Brain pericyte (primary cell): ENCODE data around the gene CYP46A1.

Source experiments
- DNase-seq: peaks from one replicate; pipeline ENCODE4 v3.0.0-alpha.2; 2012; ENCODE audit warnings: low read depth, low spot score

The CYP46A1 gene

DNA sequence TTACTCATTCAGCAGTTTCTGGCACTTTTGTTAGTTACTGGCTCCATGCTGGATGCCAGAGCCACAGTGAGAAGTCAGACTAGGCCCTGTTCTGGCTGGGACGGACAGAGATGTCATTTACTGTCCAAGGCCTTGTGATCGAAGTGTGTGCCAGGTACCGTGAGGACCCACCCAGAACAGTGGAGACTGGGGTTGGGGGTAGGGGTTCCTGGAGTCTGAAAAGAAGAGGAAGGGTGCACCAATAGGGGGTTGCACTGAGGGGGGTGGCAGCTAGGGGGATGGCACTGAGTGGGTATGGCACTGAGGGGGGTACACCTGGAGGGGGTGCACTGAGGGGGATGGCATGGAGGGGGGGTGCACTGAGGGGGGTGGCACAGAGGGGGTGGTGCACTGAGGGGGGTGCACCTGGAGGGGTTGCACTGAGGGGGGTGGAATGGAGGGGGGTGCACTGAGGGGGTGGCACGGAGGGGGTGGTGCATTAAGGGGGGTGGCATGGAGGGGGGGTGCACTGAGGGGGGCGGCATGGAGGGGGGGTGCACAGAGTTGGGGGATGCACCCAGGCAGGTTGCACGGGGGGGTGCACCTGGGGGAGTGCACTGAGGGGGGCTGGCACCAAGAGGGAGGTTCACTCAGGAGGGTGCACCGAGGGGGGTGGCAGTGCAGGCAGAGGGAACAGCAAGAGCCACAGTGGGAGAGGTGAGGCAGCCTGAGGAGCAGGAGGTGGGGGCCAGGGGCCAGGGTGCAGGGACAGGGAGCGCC, 10.6 kb upstream of the CYP46A1 start:
- DNase-seq = no peak

DNA sequence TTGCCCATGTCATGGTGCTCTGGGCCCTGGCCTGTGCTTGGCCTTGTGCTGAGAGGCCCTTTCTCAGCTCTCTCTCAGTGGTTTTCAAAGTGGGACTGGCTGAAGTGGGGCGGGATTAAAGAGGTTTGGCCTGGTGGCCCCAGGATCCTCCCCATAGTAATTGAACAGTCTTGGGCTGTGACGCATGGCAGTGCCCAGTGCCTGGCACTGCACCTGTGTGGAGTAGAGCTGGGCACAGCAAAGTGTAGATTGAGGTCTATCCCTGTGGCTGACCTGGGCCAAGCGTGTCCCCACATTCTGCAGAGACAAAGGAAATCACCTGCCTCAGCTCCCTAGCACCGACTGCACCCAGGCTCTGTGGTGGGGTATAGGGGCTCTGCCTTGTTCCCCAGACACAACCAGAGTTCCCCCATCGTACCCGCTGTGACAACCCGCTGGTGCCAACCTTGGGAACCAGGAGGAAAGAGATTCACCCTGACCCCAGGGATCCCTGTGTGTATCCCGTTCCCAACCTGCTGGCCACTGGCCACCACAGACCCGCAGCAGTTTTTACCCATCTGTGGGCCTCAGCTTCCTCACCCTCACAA, 9.9 kb upstream of the CYP46A1 start:
- no peak for DNase-seq

DNA sequence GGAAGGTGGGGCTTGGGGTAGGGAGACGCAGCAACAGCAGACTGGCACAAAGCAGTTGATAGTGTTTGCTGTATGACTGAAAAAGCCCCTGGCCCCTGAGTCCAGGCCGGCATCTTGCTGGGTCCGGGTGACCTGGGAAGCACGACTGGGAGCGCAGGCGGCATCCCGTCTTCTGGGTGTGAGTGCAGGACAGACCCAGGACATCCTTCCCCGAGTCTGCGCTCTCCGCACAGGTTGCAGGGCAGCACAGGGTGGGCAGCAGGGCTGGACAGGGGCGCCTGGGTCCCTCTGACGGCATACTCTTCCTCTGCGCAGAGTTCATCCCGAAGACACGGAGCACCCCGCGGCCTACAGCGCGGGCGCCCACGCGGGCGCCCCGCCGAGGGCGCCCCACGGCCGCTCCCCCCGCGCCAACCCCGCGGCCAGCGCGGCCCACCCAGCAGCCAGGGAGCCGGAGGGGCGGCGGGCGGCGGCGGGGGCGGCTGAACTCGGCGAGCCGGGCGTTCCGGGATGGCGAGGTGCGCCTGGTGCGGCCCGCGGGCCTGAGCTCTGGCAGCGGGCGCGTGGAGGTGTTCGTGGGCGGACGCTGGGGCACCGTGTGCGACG, 9.2 kb upstream of the CYP46A1 start:
- no peak for DNase-seq

DNA sequence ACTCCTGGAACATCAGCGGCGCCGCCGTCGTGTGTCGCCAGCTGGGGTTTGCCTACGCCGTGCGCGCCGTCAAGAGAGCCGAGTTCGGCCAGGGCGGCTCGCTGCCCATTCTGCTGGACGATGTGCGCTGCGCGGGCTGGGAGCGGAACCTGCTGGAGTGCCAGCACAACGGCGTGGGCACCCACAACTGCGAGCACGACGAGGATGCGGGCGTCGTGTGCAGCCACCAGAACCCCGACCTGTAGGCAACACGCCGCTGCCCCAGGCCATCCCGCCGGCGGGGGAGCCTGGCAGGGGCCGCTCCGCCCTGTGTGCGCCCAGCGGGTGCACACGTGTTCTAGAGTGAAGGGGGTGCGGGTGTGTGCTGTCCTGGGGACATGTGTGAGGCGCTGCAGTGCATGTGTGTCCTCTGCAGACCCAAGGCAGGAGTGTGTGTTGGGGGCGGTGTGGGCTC, 8.7 kb upstream of the CYP46A1 start:
- no peak for DNase-seq

DNA sequence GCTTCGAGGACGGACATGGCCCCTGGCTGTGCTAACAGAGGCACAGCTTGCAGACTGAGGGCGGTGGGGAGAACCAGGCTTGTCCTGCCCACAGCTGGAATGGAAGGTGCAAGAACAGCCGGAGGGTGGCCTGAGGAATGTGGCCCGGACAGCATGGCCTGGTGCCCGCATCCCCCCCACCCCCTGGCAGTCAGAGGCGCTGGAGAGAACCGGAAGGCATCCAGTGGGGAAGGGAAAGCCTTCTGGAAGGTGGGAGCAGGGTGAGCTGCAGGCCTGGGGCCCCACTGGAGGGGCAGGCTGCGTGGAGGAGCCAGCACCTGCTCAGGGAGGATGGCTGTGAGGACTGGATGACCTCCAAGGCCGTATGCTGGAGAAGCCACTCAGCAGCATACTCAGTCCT, 8.1 kb upstream of the CYP46A1 start:
- no peak for DNase-seq

DNA sequence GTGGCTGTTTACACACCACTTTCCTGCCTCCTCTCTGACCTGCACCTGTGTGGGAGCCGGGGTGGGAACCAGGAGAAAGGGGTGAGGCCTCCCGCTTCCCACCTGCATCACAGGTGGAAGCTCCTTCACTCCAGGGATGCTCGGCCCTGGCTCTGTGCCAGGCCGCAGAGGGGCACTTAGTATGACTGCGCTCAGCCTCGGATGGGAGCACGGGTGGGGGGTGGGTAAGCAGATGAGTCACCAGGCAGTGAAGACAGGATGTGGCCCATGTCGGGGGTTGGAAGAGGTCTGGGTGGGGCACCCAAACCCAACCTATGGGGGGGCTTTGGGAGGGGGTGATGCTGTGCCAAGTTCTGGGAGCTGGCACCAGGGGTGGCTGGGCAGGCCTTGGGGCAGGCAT, 7.4 kb upstream of the CYP46A1 start:
- no peak for DNase-seq

DNA sequence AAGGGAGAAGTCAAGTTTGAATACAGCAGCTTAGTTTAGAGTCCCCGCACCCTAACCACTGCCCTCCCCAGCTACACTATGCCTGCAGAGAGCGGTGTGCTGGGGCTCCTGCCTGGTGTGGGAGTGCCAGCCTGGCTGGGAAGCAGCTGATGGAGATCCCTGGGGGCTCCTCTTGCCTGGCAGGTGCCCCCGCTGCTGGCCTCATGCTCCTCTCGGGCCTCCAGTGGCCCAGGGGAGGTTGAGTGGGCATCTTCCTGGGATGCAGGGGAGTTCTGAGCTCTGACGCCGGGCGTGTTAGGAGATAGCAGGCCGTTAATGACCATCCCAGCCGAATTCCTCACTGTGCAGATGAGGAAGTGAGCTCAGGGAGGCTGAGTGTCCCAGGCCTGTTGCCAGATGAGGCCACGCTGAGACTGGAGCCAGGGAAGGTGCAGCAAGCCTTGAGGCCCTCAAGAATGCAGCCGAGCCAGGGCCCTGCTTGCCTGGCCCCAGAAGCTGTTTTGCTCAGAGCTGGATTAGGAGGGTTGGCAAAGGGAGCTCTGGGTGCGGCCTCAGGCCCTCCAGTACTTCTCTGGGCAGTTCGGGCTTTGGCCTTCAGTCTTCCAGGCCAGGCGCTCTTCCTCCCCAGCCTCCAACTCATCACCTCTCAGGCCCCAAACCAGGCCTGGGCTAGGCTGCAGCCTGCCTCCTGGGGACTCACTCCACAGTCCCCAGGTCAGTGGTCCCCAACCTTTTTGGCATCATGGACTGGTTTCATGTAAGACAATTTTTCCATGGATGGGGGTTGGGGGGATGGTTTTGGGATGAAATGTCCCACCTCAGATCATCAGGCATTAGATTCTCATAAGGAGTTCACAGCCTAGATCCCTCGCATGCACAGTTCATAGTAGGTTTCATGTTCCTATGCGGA, 6.6 kb upstream of the CYP46A1 start:
- no peak for DNase-seq

DNA sequence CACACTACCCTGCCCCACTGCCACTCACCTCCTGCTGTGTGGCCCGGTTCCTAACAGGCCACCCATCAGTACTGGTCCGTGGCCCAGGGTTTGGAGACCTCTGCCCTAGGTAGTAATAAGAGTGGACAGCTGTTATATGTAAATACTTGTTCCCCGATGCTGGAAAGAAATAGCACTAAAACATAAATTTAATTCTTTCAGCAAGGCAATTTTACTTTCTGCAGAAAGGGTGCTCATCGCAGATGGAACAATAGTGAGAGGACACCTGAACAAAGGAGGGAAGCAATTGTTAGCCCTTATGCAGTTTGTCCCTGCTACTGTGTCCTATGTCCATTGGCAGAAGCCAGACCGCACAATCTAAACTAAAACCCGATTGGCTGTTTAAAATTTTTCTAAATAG, 5.9 kb upstream of the CYP46A1 start:
- DNase-seq = no peak

DNA sequence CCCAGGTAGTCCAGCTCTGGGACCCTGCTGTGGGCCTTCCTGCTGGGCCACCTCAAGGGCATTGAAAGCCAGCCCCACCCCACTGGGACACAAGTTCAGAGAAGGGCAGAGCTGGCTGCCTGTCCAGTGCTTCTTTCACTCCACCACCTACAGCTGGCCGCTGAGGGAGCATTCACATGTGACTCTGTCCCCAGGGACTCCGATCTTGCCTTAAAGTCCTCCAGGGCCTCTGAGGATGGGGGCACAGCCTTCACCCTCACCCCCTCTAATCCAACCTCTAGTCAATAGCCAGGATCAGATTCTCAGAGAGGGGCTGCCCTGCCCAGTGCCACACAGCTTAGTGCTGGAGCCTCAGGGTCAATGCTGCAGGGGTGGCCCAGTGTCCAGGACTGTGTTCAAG, 5.0 kb upstream of the CYP46A1 start:
- DNase-seq = no peak

DNA sequence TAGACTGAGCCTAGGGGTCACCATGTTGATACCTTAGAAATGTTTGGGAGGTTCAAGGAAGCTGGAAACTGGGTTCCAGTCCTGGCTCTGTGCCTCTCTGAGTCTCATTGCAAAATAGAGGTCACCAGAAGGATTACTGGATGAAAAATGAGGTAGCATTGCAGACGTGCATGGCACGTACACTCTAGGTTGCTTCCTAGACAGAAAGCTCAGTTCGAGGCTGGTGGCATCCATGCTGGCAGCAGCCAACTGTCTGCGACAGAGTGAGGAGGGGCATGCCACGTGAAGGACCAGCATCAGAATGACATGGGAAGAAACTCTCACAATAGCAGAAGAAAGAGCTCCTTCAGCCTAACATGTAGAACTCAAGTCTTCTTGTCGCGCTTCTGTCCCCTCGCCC, 4.6 kb upstream of the CYP46A1 start:
- no peak for DNase-seq

DNA sequence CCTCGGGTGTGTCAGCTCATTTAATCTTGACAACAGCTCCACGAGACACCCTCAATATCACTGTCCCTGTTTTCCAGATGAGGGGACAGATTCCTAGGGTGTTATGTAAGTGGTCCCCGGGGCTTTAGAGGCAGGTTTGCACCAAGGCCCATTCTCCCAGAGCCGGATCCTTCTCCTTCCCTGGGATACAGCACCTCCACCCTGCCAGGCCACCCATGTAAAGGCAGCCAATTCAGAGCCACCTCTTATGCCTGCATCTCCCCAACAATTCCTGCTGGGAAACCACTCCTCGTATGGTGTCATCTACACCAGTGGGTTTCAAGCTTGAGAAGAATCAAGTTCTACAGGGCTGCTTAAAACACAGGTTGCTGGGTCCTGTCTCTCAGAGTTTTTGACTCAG, 4.1 kb upstream of the CYP46A1 start:
- DNase-seq = no peak

DNA sequence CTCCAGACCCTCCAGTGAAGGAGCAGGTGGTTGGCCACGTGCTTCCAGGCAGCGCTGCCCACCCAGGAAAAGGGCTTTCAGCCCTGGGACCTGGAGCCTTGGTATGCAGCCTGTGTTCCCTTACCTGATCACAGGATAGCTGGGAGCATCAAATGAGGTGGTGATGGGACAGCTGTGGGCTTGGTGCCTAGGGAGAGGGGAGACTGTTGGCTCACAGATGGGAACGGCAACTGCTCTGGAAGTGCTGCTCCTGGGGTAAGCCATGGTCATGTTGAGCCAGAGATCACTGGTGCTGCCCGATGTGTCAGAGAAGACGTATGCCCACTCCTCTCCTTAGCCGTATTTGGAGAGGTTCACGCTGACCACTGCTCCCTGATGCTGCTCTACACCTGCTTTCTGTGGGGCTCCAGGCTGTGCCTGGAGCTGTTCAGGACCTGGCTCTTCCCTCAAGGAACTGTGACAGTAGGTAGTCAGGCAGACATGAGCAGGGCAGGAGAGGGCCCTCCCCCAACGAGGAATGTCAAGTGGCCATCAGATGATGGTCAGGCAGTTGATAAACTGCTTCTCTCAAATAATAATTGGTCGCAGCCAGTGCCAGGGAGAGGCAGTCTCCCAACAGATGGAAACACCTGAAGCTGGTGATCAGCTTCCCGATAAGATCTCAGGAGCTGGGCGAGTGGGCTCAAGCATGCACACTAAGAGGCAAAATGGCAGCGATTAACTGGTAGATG, 2.8 kb upstream of the CYP46A1 start:
- no peak for DNase-seq

DNA sequence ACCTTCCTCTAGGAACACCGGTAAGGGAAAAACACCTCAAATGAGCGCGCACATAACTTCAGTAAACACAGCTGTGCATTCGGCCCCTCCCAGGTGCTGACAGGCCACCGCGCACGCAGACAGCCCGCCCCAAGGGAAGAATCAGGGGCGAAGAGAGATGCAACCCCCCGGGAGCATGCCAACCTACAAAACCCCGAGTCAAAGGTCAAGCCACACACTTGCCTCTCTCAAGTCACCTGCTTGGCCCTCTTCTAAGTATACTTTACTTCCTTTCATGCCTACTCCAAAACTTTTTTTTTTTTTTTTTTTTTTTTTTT, 2.3 kb upstream of the CYP46A1 start:
- no peak for DNase-seq

DNA sequence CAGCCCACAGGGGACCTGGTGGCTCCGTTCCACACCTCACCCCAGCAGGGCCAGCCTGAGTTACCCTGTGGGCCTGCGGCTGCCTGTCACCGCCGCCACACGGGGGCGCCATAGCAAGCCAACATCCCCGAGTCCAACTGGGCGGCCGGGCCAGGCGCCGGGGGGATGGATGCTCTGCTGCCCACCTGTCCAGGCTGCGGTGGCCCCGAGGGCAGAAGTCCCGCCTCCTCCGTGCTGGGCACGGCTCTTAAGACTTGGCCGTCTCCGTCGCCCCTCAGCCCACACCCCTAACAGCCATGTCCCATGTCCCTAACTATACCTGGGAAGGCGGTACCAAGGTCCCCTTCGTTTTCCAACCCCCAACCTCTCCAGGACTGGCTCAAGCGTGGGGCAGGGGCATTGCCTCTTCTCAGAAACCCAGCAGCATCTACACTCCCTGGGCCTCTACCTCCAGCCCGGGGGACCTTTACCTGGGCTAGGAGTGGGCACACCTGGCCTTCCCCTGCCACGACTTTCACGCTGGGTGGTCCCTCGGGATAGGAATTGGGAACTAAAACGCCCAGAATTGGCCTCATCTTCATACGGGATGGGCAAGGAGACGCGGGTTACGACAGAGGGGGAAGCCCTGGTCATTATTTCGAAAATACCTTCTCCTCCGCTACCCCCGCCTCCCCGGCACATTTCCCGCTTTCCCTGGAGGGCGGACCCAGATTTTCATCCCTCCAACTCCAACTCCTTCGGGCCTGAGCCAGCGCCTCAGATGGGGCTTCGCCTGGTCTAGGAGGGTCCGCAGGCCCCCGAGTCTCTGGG, 1.1 kb upstream of the CYP46A1 start:
- no peak for DNase-seq

DNA sequence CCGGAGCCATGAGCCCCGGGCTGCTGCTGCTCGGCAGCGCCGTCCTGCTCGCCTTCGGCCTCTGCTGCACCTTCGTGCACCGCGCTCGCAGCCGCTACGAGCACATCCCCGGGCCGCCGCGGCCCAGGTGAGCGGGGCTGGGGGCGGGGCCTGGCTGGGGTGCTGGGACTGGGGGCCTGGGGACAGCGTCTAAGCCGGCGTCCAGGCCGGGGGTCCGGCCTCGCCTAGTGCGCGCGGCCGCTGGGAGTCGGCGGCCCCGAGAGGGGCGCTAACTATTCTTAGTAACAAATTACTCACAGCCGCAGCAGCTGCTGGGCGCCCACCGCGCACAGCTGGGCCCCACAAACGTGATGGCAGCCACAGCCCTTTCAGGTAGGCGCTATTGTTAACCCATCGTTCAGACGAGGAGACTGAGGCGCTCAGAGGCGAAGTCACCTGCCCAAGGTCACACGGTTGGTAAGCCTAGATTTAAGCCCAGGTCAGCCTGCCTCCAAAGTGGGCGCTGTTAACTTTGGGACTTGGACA, 374 bp downstream of the CYP46A1 start:
- no peak for DNase-seq

DNA sequence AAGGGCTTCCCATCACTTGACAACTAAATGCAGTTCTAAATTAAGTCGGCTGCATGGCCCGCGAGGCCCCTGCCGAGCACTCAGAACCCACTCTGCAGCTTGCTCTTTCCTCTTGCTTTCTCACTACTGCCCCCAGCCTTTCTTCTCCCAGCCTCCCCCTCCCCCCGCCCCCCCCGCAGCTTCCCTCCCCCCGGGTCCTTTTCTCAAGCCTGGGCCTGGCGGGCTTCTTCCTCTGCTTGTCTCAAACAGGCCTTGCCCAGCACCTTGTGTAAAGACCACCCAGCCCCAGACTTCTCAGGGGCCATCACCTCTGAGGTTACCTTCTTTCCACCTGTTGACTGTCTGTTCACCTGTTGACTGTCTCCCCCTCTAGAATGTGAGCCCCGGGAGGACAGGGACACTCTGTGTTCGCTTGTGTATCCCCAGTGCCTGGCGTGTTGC, 1.1 kb downstream of the CYP46A1 start:
- no peak for DNase-seq

DNA sequence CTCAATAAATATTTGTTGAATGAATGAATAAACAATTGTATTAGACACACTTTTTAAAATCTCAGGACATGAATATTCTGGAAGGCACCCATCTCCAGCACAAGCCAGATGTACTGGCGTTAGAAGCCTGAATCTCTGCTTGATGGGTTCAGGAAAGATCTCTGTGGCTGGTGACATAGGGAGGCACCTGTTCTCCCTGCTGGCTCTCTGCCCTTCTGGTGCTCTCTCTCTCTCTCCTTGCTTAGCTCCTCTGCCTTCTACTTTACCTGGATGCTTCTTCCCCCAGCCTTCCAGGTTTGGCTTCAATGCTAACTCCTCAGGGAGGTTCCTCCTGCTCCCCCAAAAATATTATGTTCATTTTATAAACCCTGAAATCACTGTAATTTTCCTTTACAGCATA, 1.5 kb downstream of the CYP46A1 start:
- no peak for DNase-seq

DNA sequence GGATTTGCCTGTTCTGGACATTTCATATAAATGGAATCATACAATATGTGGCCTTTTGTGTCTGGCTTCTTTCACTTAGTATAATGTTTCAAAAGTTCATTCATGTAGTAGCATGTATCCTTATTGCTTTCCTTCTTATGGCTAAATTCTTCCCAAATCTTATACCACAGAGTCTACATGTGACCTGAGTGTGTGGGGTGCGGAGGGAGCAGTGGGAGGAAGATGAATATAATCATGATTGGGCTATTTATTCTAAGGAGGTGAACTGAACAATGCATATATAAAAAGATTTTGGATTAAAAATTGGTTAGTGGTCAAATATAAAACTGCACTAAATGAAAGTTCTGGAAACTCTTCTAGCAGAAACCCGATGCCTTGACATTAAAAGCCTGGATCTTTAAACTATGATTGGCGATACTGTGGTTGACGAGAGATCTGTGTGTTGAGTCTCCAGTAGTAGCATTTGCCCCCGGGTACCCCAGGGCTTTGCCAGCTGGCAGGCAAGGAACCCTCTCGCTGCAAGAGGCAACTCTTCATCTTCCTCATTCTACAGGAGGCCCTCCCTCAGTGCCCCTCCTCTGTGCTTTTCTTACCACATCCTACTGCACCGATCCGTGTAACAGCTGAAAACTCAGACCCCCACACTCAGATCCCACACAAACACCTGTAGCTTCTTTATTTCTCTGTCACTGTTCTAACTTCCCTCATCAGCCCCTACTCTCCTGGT, 2.6 kb downstream of the CYP46A1 start:
- no peak for DNase-seq

DNA sequence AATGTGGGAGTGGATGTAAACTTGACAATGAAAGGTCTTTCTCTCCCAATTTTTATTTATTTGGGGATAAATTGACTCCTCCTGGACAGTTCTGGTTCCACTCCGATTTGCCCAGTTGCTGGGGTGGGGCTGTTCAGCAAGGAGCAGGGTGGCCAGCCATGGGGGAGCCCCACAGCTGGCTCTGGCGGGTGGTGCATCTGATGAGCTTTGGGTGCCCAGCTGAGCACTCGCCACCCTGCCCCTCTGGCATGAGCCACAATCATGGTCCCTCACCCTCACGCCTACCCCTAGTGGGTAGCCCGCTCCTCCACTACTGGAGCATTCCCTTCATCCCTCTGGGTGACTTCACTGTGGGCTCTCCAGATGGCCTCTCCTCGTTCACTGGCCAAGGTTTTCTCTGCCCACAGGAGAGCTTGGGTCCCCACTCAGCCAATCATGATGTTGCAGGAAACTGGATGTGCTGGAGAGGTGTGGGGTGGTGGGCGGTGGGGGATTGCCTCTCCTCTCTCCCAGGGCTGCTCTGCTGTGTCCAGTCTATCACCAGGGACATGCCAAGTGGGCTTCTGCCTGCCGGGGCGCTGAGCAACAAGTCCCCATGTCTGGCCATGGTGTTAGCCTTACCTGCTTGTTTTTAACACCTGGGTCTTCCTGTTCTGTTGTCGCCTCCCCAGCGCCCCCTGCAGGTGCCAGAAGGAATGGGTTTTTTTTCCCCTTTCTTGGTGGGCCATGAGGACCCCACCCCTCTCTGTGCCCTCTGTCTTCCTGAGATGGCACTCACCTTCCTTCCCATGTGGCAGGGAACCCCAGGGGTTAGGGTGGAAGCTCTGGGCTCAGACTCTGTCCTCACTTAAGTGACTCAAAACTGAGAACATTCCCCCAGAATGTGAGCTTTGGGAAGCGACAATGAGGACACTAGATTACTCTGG, 3.4 kb downstream of the CYP46A1 start:
- DNase-seq = no peak
